Hematopoietic multipotent progenitor cell treated with erythropoietin and hydrocortisone succinate and interleukin-3 and kit ligand, for 15 days (in vitro differentiated cells): ENCODE data around the gene MRPL37.
"Not testable (repeated sequence)": the region's sequence is repeated elsewhere in the genome, so short reads cannot be mapped to it uniquely, and the experiment has no call there.

Source experiments
- DNase-seq: peaks from one replicate; pipeline ENCODE4 v3.0.0-alpha.2; 2015; ENCODE audit warnings: low spot score

MRPL37 gene

DNA sequence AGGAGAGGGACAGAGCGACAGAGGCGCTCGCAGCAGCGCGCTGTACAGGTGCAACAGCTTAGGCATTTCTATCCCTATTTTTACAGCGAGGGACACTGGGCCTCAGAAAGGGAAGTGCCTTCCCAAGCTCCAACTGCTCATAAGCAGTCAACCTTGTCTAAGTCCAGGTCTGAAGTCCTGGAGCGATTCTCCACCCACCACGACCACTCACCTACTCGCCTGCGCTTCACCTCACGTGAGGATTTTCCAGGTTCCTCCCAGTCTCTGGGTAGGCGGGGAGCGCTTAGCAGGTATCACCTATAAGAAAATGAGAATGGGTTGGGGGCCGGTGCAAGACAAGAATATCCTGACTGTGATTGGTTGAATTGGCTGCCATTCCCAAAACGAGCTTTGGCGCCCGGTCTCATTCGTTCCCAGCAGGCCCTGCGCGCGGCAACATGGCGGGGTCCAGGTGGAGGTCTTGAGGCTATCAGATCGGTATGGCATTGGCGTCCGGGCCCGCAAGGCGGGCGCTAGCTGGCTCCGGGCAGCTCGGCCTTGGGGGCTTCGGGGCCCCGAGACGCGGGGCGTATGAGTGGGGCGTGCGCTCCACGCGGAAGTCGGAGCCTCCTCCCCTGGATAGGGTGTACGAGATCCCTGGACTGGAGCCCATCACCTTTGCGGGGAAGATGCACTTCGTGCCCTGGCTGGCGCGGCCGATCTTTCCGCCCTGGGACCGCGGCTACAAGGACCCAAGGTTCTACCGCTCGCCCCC is at the start of gene MRPL37, which contains the start of gene CYB5RL:
TSS of gene MRPL37 (plus strand) at position 403 of the 754 bp plus-strand sequence. CDS start at position 480, 77 bp downstream.
TSS of gene CYB5RL (minus strand) at position 266 of the 754 bp plus-strand sequence. CDS start 4,414 bp downstream, outside the sequence.
- peak; percentile 93 for DNase-seq

GRCh38 chr1:54151013-54151412 is 49.0 kb upstream of the MRPL37 start:
- no peak for DNase-seq

- no peak for DNase-seq
Observed at GRCh38 chr1:54152696-54153095, 47.3 kb upstream of the MRPL37 start, which contains the start of gene CDCP2. Gene CDCP2, minus strand, starts transcription at chr1:54153000. Its CDS starts 78 bp downstream, at chr1:54152922.

- DNase-seq: no peak
Observed at GRCh38 chr1:54153535-54154439, 46.2 kb upstream of the MRPL37 start.

GRCh38 chr1:54156201-54156600 is 43.8 kb upstream of the MRPL37 start:
- DNase-seq: no peak

- no peak for DNase-seq
Observed at GRCh38 chr1:54156986-54157385, 43.0 kb upstream of the MRPL37 start.

GRCh38 chr1:54157401-54157800 is 42.6 kb upstream of the MRPL37 start:
- DNase-seq: peak; percentile 68

DNA sequence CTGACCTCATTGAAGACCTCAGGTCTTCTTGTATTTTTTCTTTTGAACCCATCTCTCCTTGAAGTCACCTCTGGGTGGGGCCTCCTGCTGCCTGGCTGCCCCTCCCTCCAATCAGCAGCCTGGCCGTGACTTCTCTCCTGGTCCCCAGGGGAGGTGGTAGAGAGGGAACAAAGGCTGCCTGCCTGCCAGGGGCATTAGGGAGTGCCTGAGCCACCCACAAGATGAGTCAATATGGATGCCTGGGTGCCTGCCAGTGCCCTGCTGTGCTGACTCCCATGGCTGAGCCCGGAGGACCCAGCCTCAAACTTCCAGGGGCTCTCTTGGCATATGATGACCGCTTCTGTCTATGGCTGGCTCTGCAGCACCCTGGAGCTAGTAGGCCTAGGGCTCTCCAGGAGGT is 41.9 kb upstream of the MRPL37 start:
- peak; percentile 10 for DNase-seq

DNA sequence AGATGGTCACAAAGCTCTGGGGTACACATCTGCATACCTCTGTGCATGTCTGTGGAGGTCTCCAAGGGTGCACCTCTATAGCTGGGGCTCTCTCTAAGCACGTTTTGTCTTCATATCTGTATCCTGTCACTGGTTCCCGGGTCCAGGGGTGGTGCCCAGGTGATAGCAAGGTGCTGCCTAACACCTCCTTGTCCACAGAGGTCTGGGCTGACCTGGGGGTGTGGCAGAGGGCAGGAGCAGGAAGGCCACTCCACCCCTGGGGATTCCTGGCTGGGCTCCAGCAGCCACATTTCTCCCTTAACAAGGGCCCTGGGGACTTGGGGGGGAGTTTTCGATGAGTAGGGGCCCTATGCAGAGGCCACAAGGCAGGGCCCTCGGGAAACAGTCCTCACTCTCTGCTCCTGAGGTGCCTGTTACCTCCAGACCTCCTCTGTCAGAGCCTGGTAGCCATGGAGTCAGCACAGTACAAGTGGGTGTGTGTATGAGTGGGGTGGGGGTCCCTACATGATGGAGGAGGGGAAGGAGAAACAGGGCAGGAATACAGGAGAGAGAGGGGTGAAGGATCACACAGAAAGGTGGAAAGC is 40.1 kb upstream of the MRPL37 start:
- no peak for DNase-seq

DNA sequence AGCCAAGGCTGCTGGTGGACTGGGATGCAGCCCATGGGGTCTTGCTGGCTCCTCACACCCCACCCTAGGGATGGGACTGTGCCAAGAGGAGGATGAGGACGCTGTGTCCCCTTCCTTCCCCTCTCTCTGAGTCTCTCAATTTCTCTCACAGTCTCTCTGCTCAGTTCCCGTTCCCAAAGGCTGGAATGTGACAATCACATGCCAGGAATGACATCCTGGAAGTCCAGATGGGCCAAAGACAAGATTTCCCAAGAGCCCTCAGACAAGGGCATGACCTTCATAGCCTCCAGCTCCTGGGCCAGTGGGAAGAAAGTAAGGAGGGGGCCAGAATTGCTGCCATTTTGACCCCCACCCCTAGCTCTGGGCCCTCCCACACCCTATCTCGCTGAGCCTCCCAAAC is 39.6 kb upstream of the MRPL37 start:
- no peak for DNase-seq

DNA sequence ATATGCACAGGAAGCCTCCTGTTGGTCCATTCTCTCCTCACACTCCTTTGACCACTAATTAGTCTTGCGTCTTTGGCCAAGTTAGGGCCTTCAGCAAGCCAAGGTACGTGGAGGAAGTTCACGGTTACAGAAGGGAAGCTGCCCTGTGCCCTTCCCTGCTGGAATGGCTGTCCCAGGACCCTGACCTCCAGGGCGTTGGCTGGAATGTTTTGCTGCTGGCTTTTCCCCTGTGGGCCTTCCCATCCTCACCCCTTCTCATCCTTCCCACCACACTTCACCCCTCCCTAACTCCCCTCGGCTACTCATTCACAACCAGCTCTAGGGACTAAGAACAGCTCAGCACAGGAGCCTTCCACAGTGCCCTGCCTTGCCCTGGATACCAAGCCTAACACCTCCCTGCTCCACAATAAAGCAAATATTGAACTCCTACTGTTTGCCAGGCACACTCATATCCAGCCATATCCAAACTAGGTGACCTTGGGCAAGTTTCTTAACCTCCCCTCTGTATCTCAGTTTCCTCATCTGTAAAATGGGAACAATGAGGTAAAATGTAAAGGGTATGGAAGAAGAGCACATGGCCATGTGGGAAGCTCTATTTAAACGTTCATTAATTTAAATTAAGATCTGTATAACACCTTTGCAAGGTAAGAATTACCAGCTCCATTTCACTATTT is 38.3 kb upstream of the MRPL37 start:
- DNase-seq: no peak

DNA sequence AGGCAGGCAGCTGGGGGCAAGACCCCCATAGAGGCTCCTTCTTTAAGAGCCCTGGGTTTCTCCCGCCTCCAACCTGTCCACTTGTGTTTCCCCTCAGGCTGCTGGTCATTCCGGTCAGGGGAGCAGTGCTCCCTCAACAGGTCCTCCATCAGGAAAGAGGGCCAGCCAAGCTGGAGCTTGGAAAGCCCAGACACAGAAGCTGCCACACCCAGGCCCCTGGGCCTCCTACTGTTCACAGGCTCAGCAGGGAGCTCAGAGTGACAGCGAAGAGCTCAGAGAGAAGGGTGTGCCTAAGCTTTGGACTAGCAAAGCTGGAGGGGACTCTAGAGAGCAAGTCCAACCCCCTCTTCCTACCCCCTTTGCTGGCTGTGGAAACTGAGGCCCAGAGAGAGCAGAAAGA is 36.9 kb upstream of the MRPL37 start:
- DNase-seq: no peak

DNA sequence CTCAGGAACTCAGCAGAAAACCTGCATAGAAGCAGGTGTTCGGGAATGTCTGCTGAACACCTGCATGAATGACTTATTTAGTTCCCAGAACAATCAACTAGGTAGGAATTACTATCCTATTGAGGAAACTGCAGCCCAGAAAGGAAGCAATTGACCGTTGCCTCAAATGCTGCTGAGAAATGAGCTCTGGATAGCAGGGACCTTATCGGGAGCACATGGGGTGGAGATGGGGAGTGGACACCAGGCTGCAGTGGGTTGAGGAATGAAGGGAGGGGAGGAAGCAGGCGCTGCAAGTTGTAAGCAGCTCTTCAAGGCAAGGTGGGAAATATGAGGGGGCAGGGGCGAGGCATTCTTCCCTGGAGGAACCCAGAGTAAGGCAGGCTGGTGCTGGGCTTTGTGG is 36.4 kb upstream of the MRPL37 start:
- DNase-seq: no peak

DNA sequence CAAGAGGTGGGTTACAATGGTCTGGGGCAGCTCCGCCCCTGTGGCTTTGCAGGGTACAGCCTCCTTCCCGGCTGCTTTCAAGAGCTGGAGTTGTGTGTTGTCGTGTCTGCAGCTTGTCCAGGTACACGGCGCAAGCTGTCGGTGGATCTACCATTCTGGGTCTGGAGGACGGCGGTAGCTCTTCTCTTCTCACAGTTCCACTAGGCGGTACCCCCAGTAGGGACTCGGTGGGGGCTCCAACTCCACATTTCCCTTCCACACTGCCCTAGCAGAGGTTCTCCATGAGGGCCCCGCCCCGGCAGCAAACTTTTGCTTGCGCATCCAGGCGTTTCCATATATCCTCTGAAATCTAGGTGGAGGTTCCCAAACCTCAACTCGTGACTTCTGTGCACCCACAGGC is 34.8 kb upstream of the MRPL37 start:
- DNase-seq: no peak

DNA sequence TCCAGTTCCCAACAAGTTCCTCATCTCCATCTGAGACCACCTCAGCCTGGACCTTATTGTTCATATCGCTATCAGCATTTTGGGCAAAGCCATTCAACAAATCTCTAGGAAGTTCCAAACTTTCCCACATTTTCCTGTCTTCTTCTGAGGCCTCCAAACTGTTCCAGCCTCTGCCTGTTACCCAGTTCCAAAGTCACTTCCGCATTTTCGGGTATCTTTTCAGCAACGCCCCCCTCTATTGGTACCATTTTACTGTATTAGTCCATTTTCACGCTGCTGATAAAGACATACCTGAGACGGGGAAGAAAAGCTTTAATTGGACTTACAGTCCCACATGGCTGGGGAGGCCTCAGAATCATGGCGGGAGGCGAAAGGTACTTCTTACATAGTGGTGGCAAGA is 33.6 kb upstream of the MRPL37 start:
- not testable (repeated sequence) for DNase-seq

DNA sequence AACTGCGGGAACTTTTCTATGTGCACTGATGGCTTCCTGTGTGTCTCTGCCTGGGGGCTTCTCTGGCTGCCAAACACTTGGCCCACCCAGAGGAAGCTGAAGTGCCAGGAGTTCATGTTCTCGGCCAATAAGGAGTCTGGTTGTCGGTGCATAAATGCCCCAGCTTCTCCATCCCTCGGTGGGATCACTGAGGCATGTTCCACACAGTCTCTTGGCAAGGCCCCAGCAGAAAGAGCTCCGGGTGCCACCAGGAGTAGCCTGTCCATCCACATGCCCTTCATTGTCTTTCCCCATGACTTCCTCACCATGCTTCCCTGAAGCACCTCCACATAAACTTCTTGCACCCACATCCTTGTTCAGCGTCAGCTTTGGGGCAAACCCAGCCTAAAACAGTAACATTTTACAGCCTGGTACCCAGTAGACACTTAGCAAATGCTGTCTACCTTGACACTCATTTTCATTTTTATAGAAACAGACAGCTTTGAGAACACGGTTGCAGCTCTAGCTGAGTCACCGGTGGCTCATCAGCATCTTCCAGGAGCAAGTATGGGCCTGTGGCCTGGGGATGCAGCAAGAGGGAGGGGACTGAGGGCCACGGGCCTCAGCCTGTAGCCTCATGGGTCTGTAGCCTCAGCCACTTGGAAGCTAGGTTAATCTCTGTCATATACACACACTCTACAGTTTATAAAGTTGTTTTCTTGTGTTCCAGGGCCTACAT is 32.4 kb upstream of the MRPL37 start:
- DNase-seq: no peak

GRCh38 chr1:54168206-54168965 is 31.6 kb upstream of the MRPL37 start:
- DNase-seq: no peak

DNA sequence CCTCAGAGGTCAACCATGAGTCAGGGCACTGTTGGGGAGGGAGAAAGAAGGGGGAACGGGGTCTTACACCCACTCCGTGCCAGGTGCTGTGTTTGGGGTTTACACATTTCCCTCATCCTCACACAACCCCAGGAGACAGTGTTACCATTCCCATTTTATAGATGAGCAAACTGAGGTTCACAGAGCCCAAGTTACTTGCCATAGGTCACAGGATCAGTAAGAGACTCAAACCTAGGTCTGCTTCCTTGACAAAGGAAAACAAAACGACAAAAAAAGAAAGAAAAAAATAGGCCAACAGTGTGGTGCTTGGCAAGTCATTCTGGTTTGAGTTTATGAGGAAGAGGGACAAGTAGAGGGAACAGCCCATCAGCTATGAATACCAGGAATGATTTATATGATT is 30.9 kb upstream of the MRPL37 start:
- no peak for DNase-seq

DNA sequence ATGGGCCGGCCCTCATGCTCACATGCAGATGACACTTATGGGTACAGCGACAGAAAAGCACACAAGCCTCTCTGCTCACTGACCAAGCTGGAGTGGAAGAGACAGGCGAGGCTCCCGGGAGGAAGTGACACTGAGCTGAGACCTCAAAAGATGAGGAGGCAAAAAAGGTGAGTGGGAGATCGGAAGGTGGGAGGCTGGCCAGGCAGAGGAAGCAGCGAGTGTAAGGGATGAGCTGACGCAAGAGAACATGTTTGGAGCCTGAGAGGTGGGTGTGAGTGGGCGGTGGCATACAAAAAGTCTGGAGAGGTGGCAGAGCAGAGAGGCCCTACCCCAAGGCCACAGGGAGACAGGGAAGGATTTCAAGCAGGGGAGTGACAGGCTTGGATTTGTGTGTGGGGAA is 29.0 kb upstream of the MRPL37 start:
- DNase-seq: no peak

DNA sequence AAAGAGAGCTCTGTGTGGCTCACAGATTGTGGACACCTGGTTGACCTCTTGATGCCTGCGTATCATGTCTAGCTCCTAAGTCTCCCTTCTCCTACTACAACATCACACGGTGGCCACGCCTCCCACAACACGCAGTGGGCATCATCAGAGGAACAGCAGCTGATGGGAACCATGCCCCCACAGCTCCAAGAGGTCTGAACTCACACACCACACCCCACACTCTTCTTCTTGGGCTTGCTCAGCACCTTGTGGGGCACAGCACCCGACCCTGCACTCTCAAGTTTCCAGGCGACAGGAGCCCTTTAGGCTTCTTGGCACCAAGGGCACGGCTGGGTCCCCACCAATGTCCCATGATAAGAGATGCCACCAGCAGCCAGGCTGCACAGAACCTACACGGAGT is 28.4 kb upstream of the MRPL37 start:
- no peak for DNase-seq
